ES-I3 (cell line): ENCODE measurements around the gene NMNAT3.

Experiments
- H3K36me3 ChIP-seq: 2 replicates; pipeline ENCODE4 v1.6.1; 2013; ENCODE audit warnings: mild to moderate bottlenecking, low read length, control low read depth, moderate library complexity; ENCODE audit not compliant: insufficient read depth
- H3K4me1 ChIP-seq: 2 replicates; pipeline ENCODE4 v1.6.1; 2013; ENCODE audit warnings: mild to moderate bottlenecking, control low read depth, low read length; ENCODE audit not compliant: insufficient read depth
- H3K9ac ChIP-seq: 2 replicates; pipeline ENCODE4 v1.6.1; 2013; ENCODE audit warnings: low read depth, mild to moderate bottlenecking, low read length, moderate library complexity
- H3K9me3 ChIP-seq: 2 replicates; pipeline ENCODE4 v1.6.1; 2013; ENCODE audit warnings: mild to moderate bottlenecking, low read length, moderate library complexity; ENCODE audit not compliant: control insufficient read depth, insufficient read depth

The NMNAT3 gene

GRCh38 chr3:139664958-139665357 lies 12.8 kb downstream of the NMNAT3 start:
- Histone ChIP-seq H3K9ac (no peak overlapping the region), H3K4me1 (peaks cover 22% of the 10 kb centered on the region), H3K9me3 (no peaks in the 10 kb centered on the region; the same call in 1 of the 2 replicates), H3K36me3 (no peaks in the 10 kb centered on the region; the same call in 1 of the 2 replicates)

- peaks cover 5% of the 10 kb centered on the region for H3K4me1 ChIP-seq
- no peaks in the 10 kb centered on the region for H3K9me3 ChIP-seq
- H3K36me3 ChIP-seq = no peaks in the 10 kb centered on the region; the same call in 1 of the 2 replicates
- no peak overlapping the region for H3K9ac ChIP-seq
These were observed 17.5 kb downstream of the NMNAT3 start for GRCh38 chr3:139660269-139660668.

GRCh38 chr3:139659511-139659910 lies 18.3 kb downstream of the NMNAT3 start:
- Histone ChIP-seq H3K9me3 (no peaks in the 10 kb centered on the region), H3K4me1 (peaks cover 11% of the 10 kb centered on the region), H3K9ac (no peak overlapping the region), H3K36me3 (no peaks in the 10 kb centered on the region)

DNA sequence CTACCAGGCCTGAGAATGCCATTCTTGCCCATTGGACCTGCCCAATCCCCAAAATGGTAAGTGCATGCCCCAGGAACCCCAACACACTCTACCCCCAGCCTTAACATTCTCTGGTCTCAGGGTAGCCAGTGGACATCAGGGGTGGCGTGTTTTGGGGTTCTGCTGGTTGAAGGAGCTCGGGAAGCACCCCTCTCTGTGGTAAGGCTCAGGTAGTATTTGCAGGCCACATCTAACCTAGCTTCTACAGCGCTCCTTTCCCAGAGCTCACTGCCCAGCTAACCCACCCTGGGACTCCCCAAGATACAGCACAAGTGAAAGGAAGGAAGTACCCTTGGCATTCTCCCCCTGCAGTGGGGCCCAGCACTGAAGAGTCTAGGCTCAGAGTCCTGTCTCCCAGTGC lies 19.8 kb downstream of the NMNAT3 start:
- H3K9ac ChIP-seq = no peak overlapping the region
- no peaks in the 10 kb centered on the region for H3K36me3 ChIP-seq
- peaks cover 18% of the 10 kb centered on the region for H3K4me1 ChIP-seq
- H3K9me3 ChIP-seq = no peaks in the 10 kb centered on the region

DNA sequence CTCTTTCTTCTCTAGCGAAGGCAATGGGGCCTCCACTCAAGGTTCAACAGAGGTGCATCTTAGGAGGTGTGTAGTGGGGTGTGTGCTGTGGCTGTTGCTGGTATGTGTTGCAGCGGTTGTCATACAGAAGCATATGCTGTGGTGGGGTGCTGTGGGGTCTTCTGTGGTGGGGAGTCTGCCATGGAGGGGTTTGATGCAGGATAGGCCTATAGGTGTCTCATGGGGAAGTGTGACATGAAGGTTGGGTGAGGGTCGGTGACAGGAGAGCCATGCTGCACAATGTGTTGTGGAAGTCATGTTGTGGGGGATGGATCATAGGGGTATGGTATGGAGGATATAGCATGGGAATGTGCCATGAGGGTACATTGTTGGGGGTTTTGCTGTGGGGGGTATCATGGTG lies 20.3 kb downstream of the NMNAT3 start:
- H3K4me1 ChIP-seq = peaks cover 18% of the 10 kb centered on the region
- no peaks in the 10 kb centered on the region for H3K36me3 ChIP-seq
- no peaks in the 10 kb centered on the region for H3K9me3 ChIP-seq
- H3K9ac ChIP-seq = no peak overlapping the region

DNA sequence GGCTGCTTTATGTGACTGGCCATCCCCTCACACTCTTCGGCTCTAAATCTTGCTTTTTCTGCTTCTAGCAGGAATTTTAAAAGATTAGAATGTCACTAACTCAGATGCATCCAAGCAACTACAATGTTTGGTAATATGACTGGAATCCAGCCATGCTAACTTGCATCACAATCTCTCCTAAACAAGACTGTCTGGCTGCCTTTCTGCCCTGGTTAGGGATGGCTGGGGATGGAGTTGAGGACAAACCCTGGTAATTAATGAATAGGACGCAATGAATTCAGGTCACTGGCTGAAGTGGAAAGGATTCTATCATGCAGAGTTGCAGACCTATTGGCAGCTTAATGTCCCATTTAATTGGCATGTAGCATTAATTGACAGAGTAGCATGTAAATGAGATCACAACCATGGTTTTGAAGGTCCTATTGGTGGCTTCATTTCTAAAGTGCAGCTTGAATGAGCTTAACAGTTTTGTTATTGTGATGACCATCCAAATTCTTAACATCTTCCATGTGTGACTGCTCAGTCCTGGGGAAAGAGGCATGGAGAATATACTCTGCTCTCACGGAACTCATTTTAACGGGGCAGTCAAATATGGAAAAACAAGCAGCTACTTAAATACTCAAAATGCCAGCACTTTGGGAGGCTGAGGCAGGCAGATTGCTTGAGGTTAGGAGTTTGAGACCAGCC lies 21.7 kb downstream of the NMNAT3 start:
- H3K4me1 ChIP-seq = peaks cover 18% of the 10 kb centered on the region

GRCh38 chr3:139654637-139655365 lies 23.0 kb downstream of the NMNAT3 start:
- Histone ChIP-seq H3K36me3 (no peaks in the 10 kb centered on the region), H3K9ac (no peak overlapping the region), H3K9me3 (no peaks in the 10 kb centered on the region), H3K4me1 (peaks cover 18% of the 10 kb centered on the region)

More for the DNA sequence above, 21.7 kb downstream of the NMNAT3 start:
- Histone ChIP-seq H3K9me3 (no peaks in the 10 kb centered on the region), H3K9ac (no peak overlapping the region), H3K36me3 (no peaks in the 10 kb centered on the region)

GRCh38 chr3:139653582-139653981 lies 24.2 kb downstream of the NMNAT3 start:
- Histone ChIP-seq H3K36me3 (no peaks in the 10 kb centered on the region), H3K9ac (no peak overlapping the region), H3K4me1 (peaks cover 18% of the 10 kb centered on the region), H3K9me3 (no peaks in the 10 kb centered on the region)

GRCh38 chr3:139652561-139652960 lies 25.2 kb downstream of the NMNAT3 start:
- Histone ChIP-seq H3K4me1 (peaks cover 18% of the 10 kb centered on the region), H3K36me3 (no peaks in the 10 kb centered on the region), H3K9me3 (no peaks in the 10 kb centered on the region), H3K9ac (no peak overlapping the region)

DNA sequence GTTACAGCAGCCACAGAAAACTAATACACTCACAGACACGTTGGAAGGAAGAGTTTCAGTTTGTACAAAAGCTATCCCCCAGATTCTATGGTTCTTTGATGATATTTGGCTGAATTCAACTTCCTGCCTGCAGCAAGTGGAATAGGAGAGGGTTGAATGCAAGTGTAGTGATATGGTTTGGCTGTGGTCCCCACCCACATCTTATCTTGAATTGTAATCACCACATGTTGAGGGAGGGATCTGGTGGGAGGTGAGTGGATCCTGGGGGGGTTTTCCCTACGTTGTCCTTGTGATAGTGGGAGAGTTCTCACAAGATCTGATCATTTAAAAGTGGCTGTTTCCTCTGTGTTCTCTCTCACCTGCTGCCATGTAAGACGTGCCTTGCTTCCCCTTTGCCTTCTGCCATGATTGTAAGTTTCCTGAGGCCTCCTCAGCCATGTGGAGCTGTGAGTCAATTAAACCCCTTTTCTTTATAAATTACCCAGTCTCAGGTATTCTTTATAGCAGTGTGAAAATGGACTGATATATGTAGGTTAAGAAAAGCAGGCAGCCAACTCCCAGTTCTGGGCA lies 29.8 kb downstream of the NMNAT3 start:
- Histone ChIP-seq H3K9ac (no peak overlapping the region), H3K9me3 (peaks cover 5% of the 10 kb centered on the region; the same call in 1 of the 2 replicates), H3K36me3 (no peaks in the 10 kb centered on the region), H3K4me1 (no peaks in the 10 kb centered on the region)

GRCh38 chr3:139646512-139646911 lies 31.3 kb downstream of the NMNAT3 start:
- Histone ChIP-seq H3K4me1 (no peaks in the 10 kb centered on the region), H3K9me3 (peaks cover 5% of the 10 kb centered on the region; the same call in 1 of the 2 replicates), H3K36me3 (no peaks in the 10 kb centered on the region), H3K9ac (no peak overlapping the region)

DNA sequence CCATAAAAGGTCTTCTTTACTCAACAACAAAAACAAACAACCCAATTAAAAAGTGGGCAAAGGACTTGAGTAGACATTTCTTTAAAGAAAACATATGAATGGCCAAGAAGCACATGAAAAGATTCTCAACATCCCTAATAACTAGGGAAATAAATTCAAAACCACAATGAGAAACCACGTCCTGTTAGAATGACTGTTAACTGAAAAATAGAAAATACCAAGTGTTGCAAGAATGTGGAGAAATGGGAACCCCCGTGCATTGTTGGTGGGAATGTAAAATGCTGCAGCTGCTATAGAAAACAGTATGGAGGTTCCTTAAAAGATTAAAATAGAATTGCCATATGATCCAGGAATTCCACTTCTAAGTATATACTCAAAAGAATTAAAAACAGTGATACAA lies 34.8 kb downstream of the NMNAT3 start:
- no peak overlapping the region for H3K9ac ChIP-seq
- peaks cover 5% of the 10 kb centered on the region; the same call in 1 of the 2 replicates for H3K9me3 ChIP-seq
- no peaks in the 10 kb centered on the region for H3K4me1 ChIP-seq

DNA sequence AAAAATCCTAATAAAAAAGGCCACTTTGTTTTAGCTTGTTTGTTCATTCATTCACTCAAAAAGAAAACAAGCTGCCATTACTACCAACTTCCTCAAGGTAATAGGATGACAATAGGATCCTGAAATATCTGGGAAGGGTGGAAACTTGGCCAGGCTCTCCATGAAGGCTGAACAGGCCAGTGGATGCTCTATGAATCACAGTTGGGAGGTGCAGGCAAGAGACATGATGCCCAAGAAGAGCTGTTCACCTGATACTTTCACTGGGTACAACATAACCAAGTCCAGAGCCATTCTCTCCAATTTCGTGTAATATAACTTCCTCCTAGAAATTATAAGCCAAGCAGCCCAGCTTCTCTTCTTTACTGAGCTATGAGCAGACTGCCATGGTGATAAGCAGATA lies 37.3 kb downstream of the NMNAT3 start:
- no peaks in the 10 kb centered on the region for H3K36me3 ChIP-seq

More for the DNA sequence above, 34.8 kb downstream of the NMNAT3 start:
- H3K36me3 ChIP-seq = no peaks in the 10 kb centered on the region

DNA sequence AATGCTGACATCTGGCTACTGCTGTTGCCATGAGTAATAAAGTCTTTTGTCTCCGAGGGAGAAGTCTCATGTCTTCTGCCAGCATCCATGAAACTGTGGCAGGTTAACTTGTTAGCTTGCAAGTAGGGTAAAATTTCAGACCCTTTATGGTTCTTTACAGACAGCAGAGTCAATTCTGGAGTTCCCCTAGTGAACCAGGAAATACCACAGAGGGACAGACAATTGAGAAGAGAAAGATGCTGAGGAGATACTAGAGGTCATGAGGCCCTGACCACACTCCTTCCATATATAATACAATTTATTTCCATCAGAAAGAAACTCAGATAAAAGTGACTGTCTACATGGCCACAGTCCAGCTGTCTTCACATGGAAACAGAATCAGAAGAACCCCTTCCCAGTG lies 38.1 kb downstream of the NMNAT3 start:
- Histone ChIP-seq H3K4me1 (no peaks in the 10 kb centered on the region), H3K9me3 (peaks cover 4% of the 10 kb centered on the region; the same call in 1 of the 2 replicates), H3K36me3 (no peaks in the 10 kb centered on the region), H3K9ac (no peak overlapping the region)

More for the DNA sequence above, 37.3 kb downstream of the NMNAT3 start:
- Histone ChIP-seq H3K4me1 (no peaks in the 10 kb centered on the region), H3K9me3 (peaks cover 5% of the 10 kb centered on the region; the same call in 1 of the 2 replicates), H3K9ac (no peak overlapping the region)
